Activated CD4-positive, alpha-beta T cell treated with anti-CD3 and anti-CD28 coated beads for 36 hours (primary cell): ENCODE measurements around the gene TMEM86B. TPM values are rescaled to one million over a fixed set of nuclear protein-coding genes. Genes with fewer than 3 reads are reported as not detected.

Source experiments
- ATAC-seq: fragments of 200-7000 bp; cut with Tn5 transposase; one replicate; pipeline ENCODE4 v1.10.0; 2021; ENCODE audit warnings: mild to moderate bottlenecking, moderate library complexity
- CTCF ChIA-PET: fragments of 350-600 bp; sonication (Branson Sonifier 250); formaldehyde crosslinking; loops from one replicate; lab custom pipeline; 2021; ENCODE audit warnings: antibody characterized with exemption; lab: Charles Lee
- POLR2A ChIA-PET: fragments of 350-600 bp; sonication (Branson Sonifier 250); formaldehyde crosslinking; loops from one replicate; lab custom pipeline; 2021; ENCODE audit warnings: antibody characterized with exemption, inconsistent platforms; lab: Charles Lee
- DNase-seq: peaks from one replicate; pipeline ENCODE4 v3.0.0-alpha.2; 2020
- H3K27ac Mint-ChIP-seq: one replicate; pipeline ENCODE4 v1.8.0; 2021; ENCODE audit warnings: mixed read lengths
- H3K27me3 Mint-ChIP-seq: one replicate; pipeline ENCODE4 v1.8.0; 2021; ENCODE audit warnings: mixed read lengths
- H3K36me3 Mint-ChIP-seq: one replicate; pipeline ENCODE4 v1.8.0; 2021; ENCODE audit warnings: low read depth, mixed read lengths
- H3K4me1 Mint-ChIP-seq: one replicate; pipeline ENCODE4 v1.8.0; 2021; ENCODE audit warnings: mixed read lengths
- H3K4me3 Mint-ChIP-seq: one replicate; pipeline ENCODE4 v1.8.0; 2021; ENCODE audit warnings: mild to moderate bottlenecking, moderate library complexity, mixed read lengths
- H3K9me3 Mint-ChIP-seq: one replicate; pipeline ENCODE4 v1.8.0; 2021; ENCODE audit warnings: low read depth, mixed read lengths
- intact Hi-C, 2 experiments: fragments of 100-400 bp; cut with DNase I in 1 of 2; cut with micrococcal nuclease in 1 of 2; formaldehyde crosslinking; loops; one replicate each; pipeline versions ENCODE4 v1.14.2 to v1.15.1; 2022 to 2024; cut with DNase I, micrococcal nuclease
- total RNA-seq, 2 experiments: library from RNA; stranded (reverse); gene quantifications; one replicate each; pipeline ENCODE4 v1.2.3, GENCODE V29; 2021

The TMEM86B gene, protein sequence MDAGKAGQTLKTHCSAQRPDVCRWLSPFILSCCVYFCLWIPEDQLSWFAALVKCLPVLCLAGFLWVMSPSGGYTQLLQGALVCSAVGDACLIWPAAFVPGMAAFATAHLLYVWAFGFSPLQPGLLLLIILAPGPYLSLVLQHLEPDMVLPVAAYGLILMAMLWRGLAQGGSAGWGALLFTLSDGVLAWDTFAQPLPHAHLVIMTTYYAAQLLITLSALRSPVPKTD
- 1 to 10 TPM; 4.9 to 9.0 TPM for total RNA-seq

DNA sequence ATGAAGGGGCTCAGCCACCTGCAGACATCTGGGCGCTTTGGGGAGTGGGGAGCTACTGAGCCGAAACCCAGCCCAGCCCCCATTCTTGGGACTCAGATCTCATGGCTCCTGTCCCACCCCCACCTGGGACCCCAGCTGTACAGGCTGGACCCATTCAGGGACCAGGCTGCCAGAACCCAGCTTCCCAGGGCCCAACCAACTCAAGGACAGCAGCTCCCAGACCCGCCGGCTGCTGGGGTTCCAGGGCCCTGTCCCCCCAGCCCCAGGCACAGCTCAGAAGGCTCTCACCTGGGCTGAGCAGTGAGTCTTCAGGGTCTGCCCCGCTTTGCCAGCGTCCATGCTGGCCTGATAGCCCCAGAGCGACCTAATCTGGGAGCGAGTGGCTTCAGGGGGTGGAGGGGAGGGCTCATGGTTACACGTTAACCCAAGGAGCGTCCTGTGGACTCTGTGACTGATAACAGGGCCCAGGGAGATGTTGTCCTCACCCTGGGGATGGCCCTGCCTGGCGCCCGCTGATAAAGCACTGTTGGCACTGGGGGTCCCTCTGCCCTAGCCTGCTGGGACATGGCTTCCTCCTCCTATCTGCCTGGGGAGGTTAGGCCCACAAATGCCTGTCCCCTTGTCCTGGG is at the start of gene TMEM86B:
TSS of gene TMEM86B (minus strand) at position 361 of the 629 bp plus-strand sequence. CDS start at position 339, 22 bp downstream.
- H3K4me1 Mint-ChIP-seq, result no peaks in the 10 kb centered on the region
- no peaks in the 10 kb centered on the region for H3K27me3 Mint-ChIP-seq
- no peak within 1 kb of the TSS for H3K4me3 Mint-ChIP-seq
- ATAC-seq, result no peak
- no peak within 1 kb of the TSS for H3K27ac Mint-ChIP-seq
- H3K36me3 Mint-ChIP-seq, result peaks cover 39% of the 10 kb centered on the region
- intact Hi-C loops, result no loop called here
- POLR2A ChIA-PET, result no interaction called here
- CTCF ChIA-PET, result interaction anchor here (0.5 kb wide), 1 partner anchor 14 kb away, joined by 3 read pairs; no protein-coding TSS in a partner anchor
- H3K9me3 Mint-ChIP-seq, result no peaks in the 10 kb centered on the region
- DNase-seq, result no peak

DNA sequence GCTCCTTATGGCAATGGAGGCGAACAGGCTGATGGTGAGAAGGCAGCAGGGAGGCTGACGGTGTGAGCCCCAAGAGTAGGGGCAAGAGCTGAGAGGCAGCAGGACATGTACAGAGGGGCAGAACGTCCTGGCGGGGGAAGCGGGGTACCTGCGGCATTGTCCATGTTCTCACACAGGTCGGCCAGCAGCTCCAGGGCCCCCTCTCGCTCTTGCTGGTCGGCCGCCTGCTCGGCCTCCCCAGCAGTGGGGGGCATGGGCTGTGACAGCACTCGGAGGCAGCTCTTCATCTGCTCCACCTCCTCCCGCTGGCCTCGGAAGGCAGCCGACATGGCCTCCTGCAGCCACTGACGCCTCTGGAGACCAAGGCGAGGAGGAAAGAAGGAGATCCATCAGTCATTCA is 48.9 kb upstream of the TMEM86B start:
- H3K27ac Mint-ChIP-seq, result no peak overlapping the region
- no peaks in the 10 kb centered on the region for H3K9me3 Mint-ChIP-seq
- DNase-seq (no peak), ATAC-seq (no peak)
- ChIA-PET CTCF (no interaction called here), POLR2A (interaction anchor here (0.7 to 0.9 kb wide), 2 partner anchors 8 to 18 kb away, joined by 3 read pairs; no protein-coding TSS in a partner anchor)
- peaks cover 19% of the 10 kb centered on the region for H3K4me1 Mint-ChIP-seq
- intact Hi-C loops, result no loop called here
- H3K4me3 Mint-ChIP-seq, result no peak overlapping the region
- H3K36me3 Mint-ChIP-seq, result peaks cover 14% of the 10 kb centered on the region
- no peaks in the 10 kb centered on the region for H3K27me3 Mint-ChIP-seq

DNA sequence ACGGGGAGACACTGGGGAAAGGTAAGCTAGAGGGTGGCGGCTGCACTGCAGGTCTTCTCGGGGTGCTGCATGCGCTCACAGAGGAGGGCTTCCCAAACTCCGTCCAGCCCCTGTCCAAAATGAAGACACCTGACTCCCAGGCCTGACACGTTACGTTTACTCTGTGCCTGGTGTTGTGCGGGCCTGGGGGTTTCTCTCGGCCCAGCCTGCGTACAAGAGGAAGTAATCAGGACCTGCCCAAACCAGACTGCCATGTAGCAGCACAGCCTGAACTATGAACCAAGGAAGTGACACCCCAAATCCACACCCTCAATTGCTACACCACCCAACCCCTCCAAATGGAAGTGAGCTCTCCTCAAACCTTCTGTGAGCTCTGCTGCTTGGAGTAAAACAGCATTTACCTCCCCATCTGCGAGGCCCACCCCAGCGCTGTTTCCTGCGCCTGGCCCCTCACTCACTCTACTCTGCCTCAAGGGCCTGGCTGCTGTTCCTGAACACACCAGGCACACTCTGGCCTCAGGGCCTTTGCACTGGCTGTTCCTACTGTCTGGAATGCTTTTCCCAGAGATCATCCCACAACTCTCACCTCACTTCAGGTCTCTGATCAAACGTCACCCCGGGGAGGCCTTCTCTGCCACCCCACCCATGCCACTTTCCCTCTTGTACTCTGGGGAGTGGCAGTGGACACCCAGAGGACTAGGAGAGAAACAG is 48.3 kb upstream of the TMEM86B start:
- ChIA-PET CTCF (interaction anchor here (0.7 kb wide), 1 partner anchor 106 kb away, joined by 4 read pairs; no protein-coding TSS in a partner anchor), POLR2A (no interaction called here)

DNA sequence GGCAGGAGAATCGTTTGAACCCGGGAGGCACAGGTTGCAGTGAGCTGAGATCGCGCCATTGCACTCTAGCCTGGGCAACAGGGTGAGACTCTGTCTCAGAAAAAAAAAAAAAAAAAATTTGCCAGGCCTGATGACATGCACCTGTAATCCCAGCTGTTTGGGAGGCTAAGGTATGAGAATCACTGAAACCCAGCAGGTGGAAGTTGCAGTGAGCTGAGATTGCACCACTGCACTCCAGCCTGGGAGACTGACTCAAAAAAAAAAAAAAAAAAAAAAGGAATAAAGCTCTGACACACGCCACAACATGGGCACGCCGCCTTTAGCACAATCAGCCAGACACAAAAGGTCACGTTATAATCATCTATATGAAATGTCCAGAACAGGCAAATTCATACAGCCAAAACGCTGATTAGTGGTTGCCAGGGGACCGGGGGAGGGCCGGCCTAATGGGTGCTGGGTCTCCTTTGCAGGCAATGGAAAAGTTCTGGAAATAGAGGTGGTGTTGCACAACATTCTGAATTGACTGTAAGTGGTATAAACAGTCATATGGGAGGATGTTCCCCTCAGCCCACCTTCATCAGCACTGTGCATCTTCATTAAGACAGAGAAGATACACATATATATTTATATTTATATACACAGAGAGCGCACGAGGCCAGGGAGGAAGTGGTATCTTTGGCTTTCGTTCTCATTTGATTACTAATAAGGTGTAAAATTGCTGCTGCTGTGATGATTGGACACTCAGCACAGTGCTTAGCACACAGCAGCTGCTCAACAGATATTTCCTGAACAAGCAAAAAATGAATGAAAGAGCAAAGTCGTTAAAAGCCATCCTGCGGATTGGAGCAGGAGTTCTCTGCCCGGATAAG is 47.5 kb upstream of the TMEM86B start:
- H3K9me3 Mint-ChIP-seq, result no peaks in the 10 kb centered on the region
- no peak for DNase-seq
- H3K4me1 Mint-ChIP-seq, result peaks cover 19% of the 10 kb centered on the region
- H3K27ac Mint-ChIP-seq, result no peak overlapping the region
- no peak overlapping the region for H3K4me3 Mint-ChIP-seq
- no peaks in the 10 kb centered on the region for H3K27me3 Mint-ChIP-seq
- ChIA-PET POLR2A (interaction anchor here (1.2 kb wide), 1 partner anchor 17 kb away, joined by 4 read pairs; the partner anchor contains the start of gene PPP6R1), CTCF (interaction anchor here (0.6 to 0.7 kb wide), 2 partner anchors 16 to 107 kb away, joined by 3 to 4 read pairs; no protein-coding TSS in a partner anchor)
- H3K36me3 Mint-ChIP-seq, result peaks cover 19% of the 10 kb centered on the region
- no peak for ATAC-seq
- intact Hi-C loops, result no loop called here

More for the DNA sequence above, 48.3 kb upstream of the TMEM86B start:
- no peaks in the 10 kb centered on the region for H3K9me3 Mint-ChIP-seq
- H3K4me3 Mint-ChIP-seq, result no peak overlapping the region
- intact Hi-C loops, result no loop called here
- DNase-seq (no peak), ATAC-seq (no peak)
- H3K4me1 Mint-ChIP-seq, result peaks cover 19% of the 10 kb centered on the region
- H3K36me3 Mint-ChIP-seq, result peaks cover 19% of the 10 kb centered on the region
- H3K27me3 Mint-ChIP-seq, result no peaks in the 10 kb centered on the region
- no peak overlapping the region for H3K27ac Mint-ChIP-seq

DNA sequence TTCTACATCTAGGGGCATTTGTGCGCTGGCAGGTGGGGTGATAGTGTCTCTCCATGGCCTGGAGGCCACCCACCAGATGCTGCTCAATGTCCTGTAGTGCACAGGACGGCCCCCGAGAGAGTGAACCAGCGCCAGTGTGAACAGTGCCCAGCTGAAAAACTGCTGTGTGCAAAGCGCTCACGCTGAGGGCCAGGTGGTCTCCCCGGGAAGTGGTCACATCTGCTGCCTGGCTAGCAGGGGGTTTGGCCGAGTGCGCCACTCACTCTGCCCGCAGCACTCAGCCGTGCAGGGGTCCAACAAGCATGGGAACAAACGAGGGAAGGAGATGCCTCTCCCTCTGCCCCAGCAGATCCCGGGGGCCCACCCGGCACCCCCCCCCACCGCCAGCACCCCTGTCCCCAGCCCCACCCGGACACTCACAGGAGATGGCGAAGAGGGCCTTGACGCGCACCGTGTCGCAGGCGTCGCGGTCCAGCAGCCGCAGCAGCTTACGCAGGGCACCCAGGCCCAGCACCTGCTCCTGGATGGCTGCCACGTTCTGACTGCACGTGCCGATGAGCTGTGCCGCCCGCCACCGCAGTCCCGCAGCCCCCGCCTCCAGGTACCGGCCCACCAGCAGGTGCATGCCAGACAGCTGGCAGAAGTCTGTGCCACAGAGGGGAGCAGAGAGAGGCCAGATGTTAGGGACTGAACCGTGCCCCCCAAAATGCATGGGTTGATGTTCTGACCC is 45.6 kb upstream of the TMEM86B start:
- Mint-ChIP-seq H3K4me3 (no peak overlapping the region), H3K27me3 (no peaks in the 10 kb centered on the region), H3K36me3 (peaks cover 22% of the 10 kb centered on the region), H3K9me3 (no peaks in the 10 kb centered on the region), H3K27ac (no peak overlapping the region), H3K4me1 (peaks cover 6% of the 10 kb centered on the region)
- ChIA-PET CTCF (no interaction called here), POLR2A (no interaction called here)
- DNase-seq, result no peak
- intact Hi-C loops, result no loop called here
- no peak for ATAC-seq

DNA sequence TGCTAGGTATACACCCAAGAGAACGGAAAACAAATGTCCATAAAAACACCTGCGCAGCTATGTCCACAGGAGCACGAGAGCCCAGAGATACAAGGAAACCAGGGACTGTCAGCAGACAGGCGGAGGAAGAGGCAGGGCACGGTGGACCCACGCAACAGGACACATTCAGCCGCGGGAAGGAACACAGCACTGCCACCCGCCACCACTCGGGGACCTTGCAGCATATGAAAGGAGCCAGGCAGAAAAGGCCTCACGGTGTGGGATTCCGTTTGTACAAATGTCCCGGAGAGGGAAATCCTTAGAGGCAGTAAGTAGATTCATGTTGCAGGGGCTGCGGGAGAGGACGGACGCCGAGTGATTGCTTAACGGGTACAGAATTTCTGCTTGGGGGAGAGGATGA is 43.6 kb upstream of the TMEM86B start:
- peaks cover 21% of the 10 kb centered on the region for H3K36me3 Mint-ChIP-seq
- H3K27ac Mint-ChIP-seq, result no peak overlapping the region
- ATAC-seq, result no peak
- POLR2A ChIA-PET, result no interaction called here
- H3K4me3 Mint-ChIP-seq, result no peak overlapping the region
- no peak for DNase-seq
- no peaks in the 10 kb centered on the region for H3K27me3 Mint-ChIP-seq
- peaks cover 2% of the 10 kb centered on the region for H3K4me1 Mint-ChIP-seq
- CTCF ChIA-PET, result no interaction called here
- no peaks in the 10 kb centered on the region for H3K9me3 Mint-ChIP-seq
- intact Hi-C loops, result no loop called here

DNA sequence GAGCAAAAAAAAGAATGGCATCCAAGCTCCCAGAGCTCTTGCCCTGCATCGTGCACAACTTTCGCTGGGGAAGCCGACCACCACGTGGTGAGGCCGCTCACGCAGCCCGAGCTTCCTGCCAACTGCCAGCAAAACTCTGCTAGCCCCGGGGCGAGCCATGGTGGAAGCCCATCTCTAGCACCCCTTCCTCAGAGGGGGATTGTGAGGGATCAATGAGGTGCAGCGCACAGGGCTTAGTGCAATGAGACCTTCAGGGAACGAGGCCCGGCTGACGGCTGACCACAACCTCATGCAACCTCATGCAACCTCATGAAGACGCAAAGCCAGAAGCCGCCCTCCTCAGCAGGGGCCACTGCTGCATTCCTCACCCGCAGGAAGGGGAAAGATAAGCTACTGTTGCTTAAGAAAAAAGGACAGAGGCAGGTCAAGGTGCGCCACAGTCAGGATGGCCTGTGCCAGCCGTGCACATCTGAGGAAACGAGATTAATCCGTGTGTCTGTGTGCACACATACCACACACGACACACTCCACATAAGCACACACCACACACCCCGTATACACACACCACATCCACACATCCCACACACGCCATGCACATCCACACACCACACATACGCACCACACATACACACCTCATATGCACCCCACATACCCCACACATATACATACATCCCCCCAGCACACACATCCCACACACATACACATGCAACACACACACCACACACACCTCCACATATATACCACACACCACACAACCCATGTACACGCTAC is 41.8 kb upstream of the TMEM86B start:
- intact Hi-C loops, result no loop called here
- H3K4me3 Mint-ChIP-seq, result no peak overlapping the region
- no peak for ATAC-seq
- H3K9me3 Mint-ChIP-seq, result peaks cover 7% of the 10 kb centered on the region
- no peak overlapping the region for H3K27ac Mint-ChIP-seq
- ChIA-PET CTCF (interaction anchor here (1.1 kb wide), 1 partner anchor 11 kb away, joined by 5 read pairs; no protein-coding TSS in a partner anchor), POLR2A (interaction anchor here (0.5 to 1.0 kb wide), 2 partner anchors 7 to 91 kb away, joined by 3 read pairs; no protein-coding TSS in a partner anchor)
- H3K4me1 Mint-ChIP-seq, result no peaks in the 10 kb centered on the region
- no peaks in the 10 kb centered on the region for H3K27me3 Mint-ChIP-seq
- no peak for DNase-seq
- peaks cover 26% of the 10 kb centered on the region for H3K36me3 Mint-ChIP-seq

DNA sequence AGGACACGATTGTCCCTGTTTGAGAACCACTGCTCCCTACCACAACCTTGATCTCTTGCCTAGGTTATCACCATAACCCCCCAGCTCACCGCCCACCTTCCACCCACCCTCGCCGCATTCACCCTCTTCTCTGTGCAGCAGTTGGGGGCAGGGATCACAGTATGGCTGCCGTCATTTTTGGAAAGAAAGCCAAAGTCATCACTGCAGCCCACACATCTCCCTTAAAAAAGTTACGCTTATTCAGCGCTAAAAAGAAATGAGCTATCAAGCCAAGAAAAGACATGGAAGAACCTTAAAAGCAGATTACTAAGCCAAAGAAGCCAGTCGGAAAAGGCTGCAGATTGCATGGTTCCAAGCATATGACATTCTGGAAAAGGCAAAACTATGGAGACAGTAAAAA is 40.7 kb upstream of the TMEM86B start:
- Mint-ChIP-seq H3K27me3 (no peaks in the 10 kb centered on the region), H3K27ac (no peak overlapping the region), H3K9me3 (peaks cover 7% of the 10 kb centered on the region), H3K36me3 (peaks cover 24% of the 10 kb centered on the region), H3K4me1 (no peaks in the 10 kb centered on the region), H3K4me3 (no peak overlapping the region)
- intact Hi-C loops, result no loop called here
- POLR2A ChIA-PET, result interaction anchor here (1.0 kb wide), 1 partner anchor 8 kb away, joined by 3 read pairs; no protein-coding TSS in a partner anchor
- no peak for DNase-seq
- CTCF ChIA-PET, result interaction anchor here (1.0 kb wide), 1 partner anchor 8 kb away, joined by 3 read pairs; no protein-coding TSS in a partner anchor
- ATAC-seq, result no peak

DNA sequence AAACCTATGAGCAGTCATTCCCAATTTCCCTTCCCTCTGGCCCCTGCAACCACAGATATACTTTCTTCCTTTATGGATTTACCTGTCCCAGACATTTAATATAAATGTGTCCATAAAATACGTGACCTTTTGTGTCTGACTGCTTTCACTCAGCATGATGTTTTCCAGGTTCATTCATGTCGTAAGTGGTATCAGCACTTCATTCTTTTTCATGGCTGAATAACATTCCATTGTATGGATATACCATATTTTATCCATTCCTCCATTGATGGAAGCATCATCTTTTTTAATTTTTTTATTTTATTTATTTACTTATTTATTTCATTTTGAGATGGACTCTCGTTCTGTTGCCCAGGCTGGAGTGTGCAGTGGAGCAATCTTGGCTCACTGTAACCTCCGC is 38.3 kb upstream of the TMEM86B start:
- peaks cover 7% of the 10 kb centered on the region for H3K9me3 Mint-ChIP-seq
- no peak for ATAC-seq
- no peaks in the 10 kb centered on the region for H3K4me1 Mint-ChIP-seq
- DNase-seq, result no peak
- POLR2A ChIA-PET, result no interaction called here
- peaks cover 22% of the 10 kb centered on the region for H3K36me3 Mint-ChIP-seq
- intact Hi-C loops, result no loop called here
- CTCF ChIA-PET, result no interaction called here
- H3K4me3 Mint-ChIP-seq, result no peak overlapping the region
- H3K27me3 Mint-ChIP-seq, result no peaks in the 10 kb centered on the region
- no peak overlapping the region for H3K27ac Mint-ChIP-seq

DNA sequence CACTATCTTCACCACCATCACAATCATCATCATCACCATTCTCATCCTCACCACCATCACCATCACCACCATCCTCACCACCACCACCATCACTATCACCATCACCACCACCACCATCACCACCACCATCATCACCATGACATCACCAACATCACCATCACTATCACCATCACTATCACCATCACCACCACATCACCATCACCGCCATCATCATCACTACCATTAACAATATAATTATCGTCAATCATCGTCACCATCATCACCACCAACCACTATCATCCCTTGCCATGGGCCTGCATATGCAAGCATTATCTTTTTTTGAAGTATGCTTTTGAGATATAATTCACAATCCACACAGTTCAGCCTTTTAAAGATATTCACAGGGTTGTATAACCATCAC is 37.8 kb upstream of the TMEM86B start:
- no peak for DNase-seq
- intact Hi-C loops, result no loop called here
- no peaks in the 10 kb centered on the region for H3K4me1 Mint-ChIP-seq
- H3K27me3 Mint-ChIP-seq, result no peaks in the 10 kb centered on the region
- CTCF ChIA-PET, result no interaction called here
- H3K4me3 Mint-ChIP-seq, result no peak overlapping the region
- H3K9me3 Mint-ChIP-seq, result peaks cover 7% of the 10 kb centered on the region
- H3K36me3 Mint-ChIP-seq, result peaks cover 22% of the 10 kb centered on the region
- no peak for ATAC-seq
- no peak overlapping the region for H3K27ac Mint-ChIP-seq
- POLR2A ChIA-PET, result no interaction called here
